Duodenal mucosa (tissue), 2 donors: ENCODE results near the gene ADAP1.

ENCODE experiments used
- H3K27ac ChIP-seq: one replicate; pipeline ENCODE4 v1.7.0; 2013; ENCODE audit warnings: low read depth, low read length
- H3K27me3 ChIP-seq, 2 donors: one replicate each; pipeline ENCODE4 v1.7.0; 2013; ENCODE audit warnings: low read length in 2 of 2, control low read depth in 1 of 2; ENCODE audit not compliant: insufficient read depth in 2 of 2, control insufficient read depth in 1 of 2
- H3K36me3 ChIP-seq, 2 donors: one replicate each; pipeline ENCODE4 v1.7.0; 2013; ENCODE audit warnings: low read length in 2 of 2, control low read depth in 1 of 2; ENCODE audit not compliant: insufficient read depth in 2 of 2, control insufficient read depth in 1 of 2
- H3K4me1 ChIP-seq, 2 donors: one replicate each; pipeline ENCODE4 v1.7.0; 2013; ENCODE audit warnings: low read length in 2 of 2, control low read depth in 1 of 2; ENCODE audit not compliant: insufficient read depth in 2 of 2, control insufficient read depth in 1 of 2
- H3K4me3 ChIP-seq, 2 donors: one replicate each; pipeline ENCODE4 v1.7.0; 2013; ENCODE audit warnings: low read length in 2 of 2, low read depth in 1 of 2
- H3K9ac ChIP-seq, 2 donors: one replicate each; pipeline ENCODE4 v1.7.0; 2013; ENCODE audit warnings: low read length in 2 of 2, low read depth in 1 of 2
- H3K9me3 ChIP-seq, 2 donors: one replicate each; pipeline ENCODE4 v1.7.0; 2013; ENCODE audit warnings: low read length in 2 of 2, control low read depth in 1 of 2; ENCODE audit not compliant: control insufficient read depth in 1 of 2

ADAP1 gene

DNA sequence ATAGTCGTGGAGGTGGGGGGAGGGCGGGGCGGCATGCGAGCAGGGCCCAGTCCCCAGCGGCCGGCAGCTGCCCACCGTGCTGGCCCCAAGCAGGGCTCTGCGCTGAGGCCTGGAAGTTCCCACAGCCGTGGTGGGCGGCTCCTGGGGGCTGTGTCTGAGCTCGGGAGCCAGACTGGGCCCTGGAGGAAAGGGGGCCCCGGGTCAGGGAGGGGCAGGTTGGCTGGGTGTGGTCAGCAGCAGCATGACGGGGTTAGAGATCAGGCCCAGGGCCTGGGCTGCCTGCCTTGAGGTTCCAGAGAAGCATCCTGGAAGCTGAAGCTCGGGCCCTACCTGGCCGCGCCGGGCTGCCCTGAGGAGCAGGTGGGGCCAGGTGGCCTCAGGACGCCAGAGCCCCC lies 56.0 kb downstream of the ADAP1 start:
- no peaks in the 10 kb centered on the region for H3K27me3 ChIP-seq
- no peaks in the 10 kb centered on the region for H3K9me3 ChIP-seq
- no peak overlapping the region for H3K4me3 ChIP-seq
- no peak overlapping the region for H3K27ac ChIP-seq
- peaks cover 46 to 63% of the 10 kb centered on the region in 2 donors for H3K36me3 ChIP-seq
- H3K4me1 ChIP-seq, result peaks cover 0 to 11% of the 10 kb centered on the region in 2 donors
- no peak overlapping the region for H3K9ac ChIP-seq

DNA sequence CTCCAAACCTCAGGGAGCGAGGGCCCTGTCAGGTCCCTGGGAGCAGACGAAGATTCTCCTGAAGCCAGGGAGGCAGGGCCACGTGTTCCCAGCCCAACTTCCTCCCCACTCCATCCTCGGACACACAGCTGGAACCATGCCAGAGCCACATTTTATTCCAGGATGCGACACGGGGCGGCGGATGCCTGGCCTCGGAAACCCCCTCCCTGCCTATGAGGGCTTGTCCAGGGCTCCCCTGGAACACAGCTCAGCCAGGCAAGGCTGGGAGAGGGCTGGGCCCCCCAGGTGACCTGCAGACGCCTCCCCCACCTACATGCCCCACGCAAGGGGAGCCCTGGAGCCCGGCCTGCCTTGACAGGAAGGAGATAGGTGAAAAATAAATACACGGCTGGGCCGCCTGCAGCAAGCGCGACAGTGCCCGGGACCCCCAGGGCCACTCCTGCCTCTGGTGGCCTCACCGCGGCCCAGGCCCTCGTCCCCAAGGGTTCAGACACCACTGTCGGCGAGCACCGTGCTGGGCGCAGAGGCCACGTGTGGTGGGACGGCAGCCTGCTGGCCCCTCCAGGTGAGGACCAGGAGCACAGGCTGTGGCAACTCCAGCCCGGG lies 56.6 kb downstream of the ADAP1 start:
- no peaks in the 10 kb centered on the region for H3K27me3 ChIP-seq
- H3K4me1 ChIP-seq, result peaks cover 0 to 11% of the 10 kb centered on the region in 2 donors
- no peak overlapping the region for H3K27ac ChIP-seq
- no peaks in the 10 kb centered on the region for H3K9me3 ChIP-seq
- no peak overlapping the region for H3K4me3 ChIP-seq
- H3K36me3 ChIP-seq, result peaks cover 47 to 69% of the 10 kb centered on the region in 2 donors
- no peak overlapping the region for H3K9ac ChIP-seq

DNA sequence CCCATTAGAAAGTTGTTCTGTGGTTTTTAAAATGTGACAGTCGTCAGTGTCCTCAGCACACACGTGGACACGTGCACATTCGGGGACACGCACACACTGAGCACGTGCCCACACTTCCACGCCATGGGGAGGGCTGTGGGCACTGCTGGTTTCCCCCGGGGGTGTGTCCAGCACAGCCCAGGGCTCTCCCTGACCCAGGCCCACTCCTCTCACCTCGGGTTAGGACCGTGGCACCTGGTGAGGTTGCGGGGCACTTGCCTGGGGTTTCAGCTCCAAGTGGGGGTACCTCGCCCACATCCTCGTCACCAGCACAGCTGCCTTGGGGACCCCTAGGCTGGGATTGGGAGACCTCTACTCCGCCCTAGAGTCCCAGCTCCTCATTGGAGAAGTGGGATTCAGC lies 57.4 kb downstream of the ADAP1 start:
- Histone ChIP-seq H3K27ac (no peak overlapping the region), H3K9me3 (no peaks in the 10 kb centered on the region), H3K4me3 (no peak overlapping the region), H3K4me1 (peaks cover 0 to 11% of the 10 kb centered on the region in 2 donors), H3K9ac (no peak overlapping the region), H3K27me3 (no peaks in the 10 kb centered on the region), H3K36me3 (peaks cover 54 to 76% of the 10 kb centered on the region in 2 donors)

DNA sequence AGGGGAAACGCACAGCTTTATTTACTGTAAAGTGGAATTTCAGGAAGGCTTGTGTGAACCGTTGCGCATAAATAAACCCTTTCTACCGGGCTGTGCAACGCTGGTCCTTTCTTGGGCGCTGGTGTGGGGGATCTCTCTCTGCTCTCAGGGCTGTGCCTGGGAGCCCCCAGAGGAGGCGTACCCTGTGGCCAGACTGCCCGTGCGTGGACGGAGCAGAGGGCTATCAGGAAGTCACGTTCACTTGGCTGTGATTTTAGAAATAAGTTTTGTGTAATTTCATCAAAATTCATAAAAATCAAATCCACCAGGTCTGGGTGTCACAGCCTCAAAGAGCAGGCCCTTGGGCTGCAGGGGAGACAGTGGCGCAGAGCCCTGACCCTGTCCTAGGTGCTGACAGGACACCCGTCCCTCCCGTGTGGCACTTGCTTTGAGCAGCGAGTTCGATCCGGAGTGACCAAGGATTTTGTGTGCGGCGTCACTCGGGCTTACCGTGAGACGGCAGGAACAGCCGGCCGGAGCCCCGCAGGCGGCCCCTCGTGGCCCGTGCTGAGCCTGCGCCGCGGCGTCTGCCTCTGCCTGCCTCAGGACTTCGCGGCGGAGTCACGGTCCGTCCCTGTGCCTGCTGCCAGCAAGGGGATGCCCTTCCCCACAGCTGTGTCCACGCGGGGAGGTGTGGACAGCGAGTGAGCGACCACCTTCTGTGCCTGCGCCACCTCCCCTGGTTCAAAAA lies 58.0 kb downstream of the ADAP1 start:
- Histone ChIP-seq H3K4me3 (no peak overlapping the region), H3K27me3 (no peaks in the 10 kb centered on the region), H3K4me1 (peaks cover 0 to 8% of the 10 kb centered on the region in 2 donors), H3K36me3 (peaks cover 60 to 82% of the 10 kb centered on the region in 2 donors), H3K9ac (no peak overlapping the region), H3K9me3 (no peaks in the 10 kb centered on the region), H3K27ac (no peak overlapping the region)

DNA sequence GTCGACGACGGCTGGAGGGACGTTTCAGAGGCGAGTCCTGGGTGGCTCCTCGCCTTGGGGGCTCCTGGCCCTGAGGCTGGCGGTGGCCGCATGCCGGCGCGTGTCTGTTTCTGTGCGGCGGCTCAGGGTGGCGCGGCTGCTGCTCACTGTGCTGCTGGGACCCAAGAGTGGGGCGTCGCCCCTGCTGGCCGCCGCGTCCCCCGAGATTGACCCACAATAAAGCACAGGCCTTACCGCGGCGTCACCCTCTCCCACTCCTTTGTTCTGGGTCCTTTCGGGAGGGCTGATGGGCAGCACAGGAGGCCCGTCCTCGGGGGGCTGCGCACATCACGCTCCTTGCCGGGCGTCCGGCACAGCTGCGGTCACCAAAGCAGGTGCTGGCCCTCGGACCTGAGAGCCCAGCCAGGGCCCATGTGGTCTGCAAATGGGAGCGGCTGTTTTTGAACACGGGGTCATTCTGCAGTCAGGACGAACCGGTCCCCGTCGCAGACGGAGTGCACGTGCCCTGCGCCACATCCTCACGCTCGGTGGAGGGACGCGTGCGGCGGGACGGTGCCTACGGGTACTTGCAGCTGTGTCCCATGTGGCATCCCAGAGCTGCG lies 58.9 kb downstream of the ADAP1 start:
- H3K36me3 ChIP-seq, result peaks cover 67 to 92% of the 10 kb centered on the region in 2 donors

DNA sequence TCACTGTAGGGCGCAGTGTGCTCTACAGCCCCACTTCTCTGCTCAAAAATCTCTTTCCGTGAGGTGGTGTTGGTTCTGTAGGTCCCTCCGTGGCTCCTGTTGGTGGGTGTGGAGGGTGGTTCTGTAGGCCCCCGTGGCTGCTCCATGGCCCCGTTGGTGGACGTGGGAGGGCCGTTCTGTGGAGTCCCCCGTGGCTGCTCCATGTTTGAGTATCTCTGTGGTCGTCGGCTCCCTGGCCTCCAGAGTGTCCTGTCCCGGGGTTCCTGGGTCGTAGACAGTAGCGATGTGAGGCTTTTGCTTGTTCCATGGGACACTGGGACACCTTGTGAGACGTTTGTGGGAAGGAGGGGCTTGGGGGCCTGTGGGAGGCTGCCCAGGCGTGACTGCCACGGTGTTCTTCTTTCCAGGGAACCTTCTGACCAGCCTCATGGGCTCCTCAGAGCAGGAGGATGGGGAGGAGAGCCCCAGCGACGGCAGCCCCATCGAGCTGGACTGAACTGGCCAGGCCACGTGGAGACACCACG lies 59.5 kb downstream of the ADAP1 start:
- no peaks in the 10 kb centered on the region for H3K27me3 ChIP-seq
- H3K9ac ChIP-seq, result no peak overlapping the region
- no peaks in the 10 kb centered on the region for H3K4me1 ChIP-seq
- no peak overlapping the region for H3K4me3 ChIP-seq
- H3K36me3 ChIP-seq, result peaks cover 69 to 94% of the 10 kb centered on the region in 2 donors
- no peak overlapping the region for H3K27ac ChIP-seq
- H3K9me3 ChIP-seq, result no peaks in the 10 kb centered on the region

More for the DNA sequence above, 58.9 kb downstream of the ADAP1 start:
- Histone ChIP-seq H3K4me1 (peaks cover 0 to under 1% of the 10 kb centered on the region in 2 donors), H3K9me3 (no peaks in the 10 kb centered on the region), H3K9ac (no peak overlapping the region), H3K27me3 (no peaks in the 10 kb centered on the region), H3K4me3 (no peak overlapping the region), H3K27ac (no peak overlapping the region)

DNA sequence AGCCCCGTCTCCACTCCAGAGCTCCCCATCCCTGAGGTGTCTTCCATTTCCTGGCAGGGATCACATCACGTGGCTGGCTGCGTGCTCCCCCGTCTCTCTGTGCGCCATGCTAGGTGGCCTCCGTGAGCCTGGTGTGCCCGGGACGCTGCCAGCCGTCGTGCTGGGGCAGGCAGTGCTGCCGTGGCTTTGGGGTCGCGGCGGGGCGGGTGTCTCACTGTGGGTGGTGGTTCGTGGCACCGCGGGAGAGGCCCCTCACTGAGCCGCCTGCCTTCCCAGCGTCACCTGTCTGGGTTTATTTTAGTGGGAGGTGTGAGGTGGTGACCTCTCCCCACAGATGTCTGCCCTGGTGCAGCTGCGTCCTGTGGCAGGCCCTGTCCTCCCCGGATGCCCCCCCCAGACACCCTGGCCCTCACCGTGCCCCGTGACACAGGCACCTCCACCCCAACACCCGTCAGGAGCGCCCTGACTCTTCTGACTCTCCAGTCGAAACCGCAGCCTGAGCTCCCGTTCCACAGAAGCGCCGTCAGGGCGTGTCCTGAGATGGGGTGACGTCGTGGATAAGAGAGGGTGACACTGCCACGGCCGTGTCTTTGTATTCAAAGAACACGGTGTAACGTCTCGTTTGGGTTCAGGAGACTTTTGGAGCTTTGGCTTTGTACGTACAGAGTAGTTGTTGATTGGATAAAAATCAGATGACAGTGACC lies 60.2 kb downstream of the ADAP1 start:
- Histone ChIP-seq H3K27me3 (no peaks in the 10 kb centered on the region), H3K36me3 (peaks cover 69 to 91% of the 10 kb centered on the region in 2 donors), H3K4me1 (no peaks in the 10 kb centered on the region), H3K4me3 (no peak overlapping the region), H3K27ac (no peak overlapping the region), H3K9me3 (no peaks in the 10 kb centered on the region), H3K9ac (no peak overlapping the region)

DNA sequence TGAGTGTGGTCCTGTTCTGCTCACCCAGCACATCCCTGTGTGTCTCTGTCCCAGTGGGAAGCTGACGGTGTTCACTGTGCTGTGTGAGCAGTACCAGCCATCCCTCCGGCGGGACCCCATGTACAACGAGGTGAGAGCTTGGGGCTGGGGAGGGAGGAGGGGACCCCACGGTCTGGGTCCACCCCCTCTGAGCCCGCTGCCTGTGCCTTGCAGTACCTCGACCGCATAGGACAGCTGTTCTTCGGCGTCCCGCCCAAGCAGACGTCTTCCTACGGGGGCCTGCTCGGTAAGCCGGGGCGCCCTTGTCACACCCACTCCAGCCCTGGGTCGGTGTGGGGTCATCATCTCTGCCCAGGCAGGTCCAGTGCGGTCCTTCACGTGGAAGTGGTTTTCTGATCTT lies 60.8 kb downstream of the ADAP1 start:
- Histone ChIP-seq H3K27ac (no peak overlapping the region), H3K9ac (no peak overlapping the region), H3K4me1 (no peaks in the 10 kb centered on the region), H3K9me3 (no peaks in the 10 kb centered on the region), H3K36me3 (peaks cover 65 to 91% of the 10 kb centered on the region in 2 donors), H3K4me3 (no peak overlapping the region), H3K27me3 (no peaks in the 10 kb centered on the region)

DNA sequence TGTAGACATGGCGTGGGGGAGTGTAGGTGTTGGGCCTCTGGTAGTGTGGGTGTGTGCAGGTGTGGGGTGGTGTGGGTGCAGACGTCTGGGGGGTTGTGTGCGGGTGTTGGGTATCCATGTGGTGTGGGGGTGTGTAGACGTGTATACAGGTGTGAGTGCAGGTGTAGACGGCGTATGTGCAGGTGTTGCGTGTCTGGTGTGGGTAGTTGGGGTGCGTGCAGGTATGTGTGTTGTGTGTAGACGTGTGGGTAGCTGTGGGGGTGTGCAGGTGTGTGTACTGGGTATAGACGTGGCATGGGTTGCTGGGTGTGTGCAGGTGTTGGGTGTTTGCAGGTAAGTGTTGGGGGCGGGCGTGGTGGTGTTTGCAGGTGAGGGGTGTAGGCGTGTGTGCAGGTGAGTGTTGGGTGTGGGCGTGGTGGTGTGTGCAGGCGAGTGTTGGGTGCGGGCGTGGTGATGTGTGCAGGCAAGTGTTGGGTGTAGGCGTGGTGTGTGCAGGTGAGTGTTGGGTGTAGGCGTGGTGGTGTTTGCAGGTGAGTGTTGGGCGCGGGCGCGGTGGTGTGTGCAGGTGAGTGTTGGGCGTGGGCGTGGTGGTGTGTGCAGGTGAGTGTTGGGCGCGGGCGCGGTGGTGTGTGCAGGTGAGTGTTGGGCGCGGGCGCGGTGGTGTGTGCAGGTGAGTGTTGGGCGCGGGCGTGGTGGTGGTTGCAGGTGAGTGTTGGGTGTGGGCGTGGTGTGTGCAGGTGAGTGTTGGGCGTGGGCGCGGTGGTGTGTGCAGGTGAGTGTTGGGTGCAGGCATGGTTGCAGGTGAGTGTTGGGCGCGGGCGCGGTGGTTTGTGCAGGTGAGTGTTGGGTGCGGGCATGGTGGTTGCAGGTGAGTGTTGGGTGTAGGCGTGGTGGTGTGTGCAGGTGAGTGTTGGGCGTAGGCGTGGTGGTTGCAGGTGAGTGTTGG lies 61.6 kb downstream of the ADAP1 start:
- peaks cover 64 to 92% of the 10 kb centered on the region in 2 donors for H3K36me3 ChIP-seq
- H3K27me3 ChIP-seq, result no peaks in the 10 kb centered on the region
- H3K27ac ChIP-seq, result no peak overlapping the region
- no peak overlapping the region for H3K9ac ChIP-seq
- H3K4me3 ChIP-seq, result no peak overlapping the region
- H3K4me1 ChIP-seq, result no peaks in the 10 kb centered on the region
- no peaks in the 10 kb centered on the region for H3K9me3 ChIP-seq
